GM19467 (cell line): ENCODE results near the gene LDHD.

Experiments used
- ATAC-seq: cut with Tn5 transposase; IDR thresholded peaks from one replicate; pipeline ENCODE4 v1.9.1; 2021; ENCODE audit warnings: mild to moderate bottlenecking, moderate library complexity; ENCODE audit not compliant: unreplicated experiment

LDHD gene

GRCh38 chr16:75114946-75115825 is 1.4 kb downstream of the LDHD start:
- no peak for ATAC-seq

- no peak for ATAC-seq
Observed at GRCh38 chr16:75114179-75114945, 2.2 kb downstream of the LDHD start.

GRCh38 chr16:75113541-75114121 is 2.9 kb downstream of the LDHD start:
- ATAC-seq: no peak

- ATAC-seq: no peak
Observed at GRCh38 chr16:75112734-75113491, 3.7 kb downstream of the LDHD start.

- no peak for ATAC-seq
Observed at GRCh38 chr16:75111961-75112733, 4.4 kb downstream of the LDHD start.

GRCh38 chr16:75111514-75111940 is 5.1 kb downstream of the LDHD start:
- ATAC-seq: peak; percentile 5

- ATAC-seq: peak; percentile 74
Observed at GRCh38 chr16:75110637-75111513, 5.7 kb downstream of the LDHD start.

- ATAC-seq: no peak
Observed at GRCh38 chr16:75109732-75110243, 6.8 kb downstream of the LDHD start.

GRCh38 chr16:75108792-75109731 is 7.5 kb downstream of the LDHD start:
- ATAC-seq: no peak

GRCh38 chr16:75107505-75107904 is 9.1 kb downstream of the LDHD start:
- ATAC-seq: no peak

- no peak for ATAC-seq
Observed at GRCh38 chr16:75106351-75107274, 10.0 kb downstream of the LDHD start.

GRCh38 chr16:75105306-75106061 is 11.1 kb downstream of the LDHD start:
- no peak for ATAC-seq

GRCh38 chr16:75104836-75105235 is 11.7 kb downstream of the LDHD start:
- no peak for ATAC-seq

- no peak for ATAC-seq
Observed at GRCh38 chr16:75103994-75104393, 12.6 kb downstream of the LDHD start.

- no peak for ATAC-seq
Observed at GRCh38 chr16:75102595-75102994, 14.0 kb downstream of the LDHD start.

GRCh38 chr16:75101635-75102034 is 14.9 kb downstream of the LDHD start:
- ATAC-seq: no peak
